Stimulated activated CD8-positive, alpha-beta memory T cell treated with anti-CD3 and anti-CD28 coated beads, Interleukin-15, amount 100 ng/mL, for 24 hours (primary cell): Measurements from ENCODE around the gene ZSWIM8.
"Not testable (repeated sequence)": the region's sequence is repeated elsewhere in the genome, so short reads cannot be mapped to it uniquely, and the experiment has no call there.

Experiments
- DNase-seq: peaks from one replicate; pipeline ENCODE4 v3.0.0-alpha.2; 2020; ENCODE audit warnings: low read depth

ZSWIM8 gene

DNA sequence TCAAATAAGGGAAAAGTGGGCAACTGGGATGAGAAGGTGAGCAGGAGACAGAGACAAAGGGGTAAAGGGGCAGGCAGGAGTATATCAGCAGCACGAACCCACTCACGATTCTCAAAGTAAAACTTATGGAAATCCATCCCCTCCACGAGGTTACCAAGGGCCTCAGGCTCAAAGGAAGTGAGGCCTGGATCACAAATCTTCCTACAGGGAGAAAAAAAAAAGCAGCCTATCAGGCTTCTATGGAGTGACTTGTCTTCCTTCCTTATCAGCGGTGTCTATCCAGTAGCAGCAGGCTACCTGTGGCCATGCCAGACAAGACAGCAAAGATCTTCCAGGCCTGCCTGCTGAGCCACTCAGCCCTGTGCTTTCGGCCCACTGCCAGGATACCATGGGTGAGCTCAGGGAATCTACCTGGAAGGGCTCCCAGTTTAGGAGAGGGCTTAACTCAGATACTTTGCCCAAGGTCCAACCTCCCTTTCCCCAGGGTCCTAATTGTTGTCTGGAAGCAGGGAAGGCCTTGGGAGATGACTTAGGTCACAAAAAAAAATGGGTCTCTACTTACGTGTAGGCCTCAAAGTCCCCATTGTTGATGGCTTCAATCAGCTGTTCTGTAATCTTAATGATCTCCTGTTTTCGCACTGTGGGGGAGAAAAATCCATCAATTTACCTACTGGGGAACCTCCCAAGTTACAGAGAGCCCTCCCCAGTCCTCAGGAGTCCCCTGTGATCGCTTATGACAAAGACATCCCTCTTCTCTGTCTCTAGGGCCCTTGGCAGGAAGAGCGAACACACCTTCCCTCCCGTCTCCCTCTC lies 31.7 kb downstream of the ZSWIM8 start:
- DNase-seq: no peak

DNA sequence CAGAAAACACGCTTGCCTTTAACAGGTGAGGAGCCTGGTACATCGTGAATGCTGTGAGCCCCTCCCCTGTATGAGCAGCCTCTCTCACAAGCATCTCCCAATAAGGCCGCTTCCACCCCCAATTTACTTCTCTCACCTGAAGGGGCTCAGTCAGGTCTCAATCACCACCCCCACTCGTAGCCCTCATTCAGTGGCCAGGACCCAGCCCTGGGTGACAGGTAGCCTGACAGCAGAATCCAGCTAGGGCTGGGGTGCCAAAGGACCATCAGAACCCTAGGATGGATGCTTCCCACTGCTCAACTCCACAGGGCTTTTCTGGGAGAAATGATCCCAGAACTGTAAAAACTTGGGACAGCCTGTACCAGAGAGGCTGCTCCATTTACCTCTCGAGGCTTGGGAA lies 32.4 kb downstream of the ZSWIM8 start:
- no peak for DNase-seq

- DNase-seq: no peak
Observed at GRCh38 chr10:73818402-73818801, 33.0 kb downstream of the ZSWIM8 start.

DNA sequence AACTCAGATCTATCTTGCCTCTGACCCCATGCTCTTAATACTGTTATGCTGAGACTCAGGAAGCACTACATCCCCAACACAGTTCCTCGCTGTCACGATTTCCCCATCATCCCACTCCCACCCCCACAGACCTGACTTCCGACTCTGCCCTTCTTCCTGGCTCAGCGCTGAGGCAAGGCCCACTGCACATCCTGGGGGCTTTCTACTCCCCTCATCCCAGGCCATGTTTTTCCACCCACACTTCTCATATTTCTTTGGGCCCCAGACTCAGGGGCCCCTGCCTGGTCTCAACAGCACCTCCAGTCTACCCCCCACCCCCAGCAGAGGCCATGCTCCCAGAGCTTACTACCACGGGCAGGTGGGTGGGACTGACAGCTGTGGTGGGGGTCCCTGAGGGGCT lies 33.7 kb downstream of the ZSWIM8 start:
- DNase-seq: no peak

DNA sequence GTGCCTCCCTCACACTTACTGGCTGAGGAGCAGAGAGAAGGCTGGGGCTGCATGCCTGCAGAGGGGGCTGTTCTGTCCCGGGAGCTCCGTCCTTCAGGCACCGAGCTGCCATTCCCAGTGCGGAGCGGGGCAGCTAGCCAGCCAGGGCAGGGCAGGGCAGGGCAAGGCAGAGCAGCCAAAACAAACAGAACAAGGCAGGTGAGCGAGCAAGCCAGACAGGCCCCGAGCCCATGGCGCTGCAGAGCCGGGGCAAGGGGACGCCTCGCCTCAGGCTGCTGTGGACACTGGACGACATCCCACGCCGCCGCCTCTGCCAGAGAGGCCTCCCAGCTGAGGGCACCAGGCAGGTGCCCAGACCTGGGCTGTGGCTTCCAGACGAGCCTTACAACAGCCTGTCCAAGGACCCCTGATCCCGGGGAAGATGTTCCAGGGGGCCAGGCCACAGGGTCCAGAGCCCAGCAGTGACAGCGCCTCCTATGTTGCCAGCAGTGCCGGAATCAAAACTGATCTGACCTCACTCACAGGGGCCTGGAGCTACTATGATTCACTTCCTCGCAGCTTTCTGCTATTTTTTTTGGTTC lies 34.2 kb downstream of the ZSWIM8 start:
- no peak for DNase-seq

GRCh38 chr10:73823391-73823790 lies 38.0 kb downstream of the ZSWIM8 start:
- no peak for DNase-seq

GRCh38 chr10:73824146-73824725 lies 38.8 kb downstream of the ZSWIM8 start:
- DNase-seq: no peak

- DNase-seq: no peak
Observed at GRCh38 chr10:73827346-73828089, 42.1 kb downstream of the ZSWIM8 start.

- no peak for DNase-seq
Observed at GRCh38 chr10:73828161-73828560, 42.8 kb downstream of the ZSWIM8 start.

DNA sequence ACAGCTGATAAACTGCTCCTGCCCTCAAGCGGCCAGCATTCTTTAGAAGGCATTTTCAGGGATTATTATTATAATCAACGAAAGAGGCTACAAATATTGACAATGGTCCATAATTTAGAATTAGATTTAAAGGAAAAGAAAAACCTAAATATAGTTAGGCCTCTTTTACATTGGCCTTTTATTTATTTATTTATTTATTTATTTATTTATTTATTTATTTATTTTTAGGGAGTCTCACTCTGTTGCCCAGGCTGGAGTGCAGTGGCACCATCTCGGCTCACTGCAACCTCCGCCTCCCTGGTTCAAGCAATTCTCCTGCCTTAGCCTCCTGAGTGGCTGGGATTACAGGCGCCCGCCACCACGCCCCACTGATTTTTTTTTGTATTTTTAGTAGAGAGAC lies 43.7 kb downstream of the ZSWIM8 start:
- not testable (repeated sequence) for DNase-seq

DNA sequence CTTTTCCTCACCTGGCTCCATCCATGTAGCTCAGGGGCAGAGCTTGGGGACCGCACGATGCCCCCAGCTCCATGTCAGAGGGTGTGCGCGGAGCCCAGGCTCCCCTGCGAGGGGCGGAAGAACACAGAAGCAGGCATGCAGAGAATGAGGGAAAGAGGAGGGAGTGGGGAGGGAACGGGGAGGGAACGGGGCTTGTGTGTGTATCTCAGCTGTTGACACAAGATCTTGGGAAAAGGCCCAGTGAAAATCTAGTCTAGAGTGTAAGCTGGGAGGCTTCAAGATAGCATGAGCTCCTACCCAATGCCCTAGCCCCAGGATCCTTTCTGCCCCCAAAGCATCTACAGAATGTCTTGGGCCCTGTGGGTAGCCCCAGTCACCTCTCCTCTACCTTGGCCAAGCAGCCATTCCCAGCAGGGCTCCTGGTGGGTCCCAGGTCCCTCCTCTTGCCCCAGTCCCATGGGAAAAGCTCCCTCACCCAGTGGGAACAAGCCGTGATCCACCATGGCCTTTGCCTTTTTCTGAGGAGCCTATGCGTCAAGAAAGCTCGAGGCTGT lies 51.1 kb downstream of the ZSWIM8 start:
- no peak for DNase-seq

GRCh38 chr10:73837072-73837471 lies 51.7 kb downstream of the ZSWIM8 start:
- no peak for DNase-seq

- DNase-seq: no peak
Observed at GRCh38 chr10:73838008-73838567, 52.7 kb downstream of the ZSWIM8 start.

DNA sequence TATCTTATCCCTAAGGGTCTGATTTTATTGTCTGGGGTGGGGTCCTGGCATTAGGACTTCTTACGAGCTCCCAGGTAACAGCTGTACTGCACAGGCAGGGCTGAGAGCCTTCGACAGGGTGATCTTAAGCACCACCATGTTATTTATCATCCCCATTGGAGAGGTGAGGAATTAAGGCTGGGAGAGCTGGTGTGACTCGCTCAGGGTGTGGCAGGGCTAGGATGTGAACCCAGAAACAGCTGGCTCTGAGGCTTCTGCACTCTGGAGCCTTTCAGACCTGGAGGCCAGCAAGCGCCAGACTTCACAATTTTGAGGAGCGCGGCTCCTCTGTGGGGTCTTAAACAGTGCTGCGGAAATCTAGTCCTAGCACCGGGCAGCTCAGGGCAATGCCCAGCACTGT lies 53.4 kb downstream of the ZSWIM8 start:
- DNase-seq: no peak

DNA sequence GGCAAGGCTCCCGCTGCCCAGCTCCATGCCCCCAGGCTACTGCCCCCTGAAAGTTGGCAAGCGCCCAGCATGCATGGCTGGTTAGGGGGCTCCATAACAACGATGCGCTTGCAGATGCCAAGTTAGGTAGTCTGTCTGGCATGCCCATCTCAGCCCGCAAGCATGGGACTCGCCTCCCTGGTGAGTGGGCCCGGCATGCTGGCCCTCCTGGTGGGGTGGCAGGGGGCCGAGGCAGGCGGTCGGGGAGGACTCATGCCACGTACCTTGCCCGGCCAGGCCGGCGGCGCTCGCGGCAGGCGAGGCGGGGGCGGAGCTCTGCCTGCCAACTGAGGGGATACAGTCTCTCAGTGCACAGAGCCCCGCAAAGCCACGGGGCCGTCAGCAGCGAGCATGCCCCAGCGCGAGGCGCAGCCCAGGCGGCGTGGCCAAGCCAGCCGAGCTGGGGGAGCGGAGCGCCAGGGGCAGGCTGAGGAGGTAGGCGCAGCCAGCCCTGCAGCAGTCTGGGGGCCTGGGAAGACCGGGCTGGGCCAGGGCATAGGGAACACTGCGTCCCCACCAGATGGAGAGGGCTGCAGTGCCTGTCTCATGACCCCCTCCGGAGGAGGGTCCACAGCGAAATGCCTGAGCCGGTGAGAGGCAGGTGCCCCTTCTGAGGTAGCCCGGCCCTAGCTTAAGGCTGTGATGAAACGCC lies 54.0 kb downstream of the ZSWIM8 start:
- DNase-seq: no peak

GRCh38 chr10:73840056-73840402 lies 54.6 kb downstream of the ZSWIM8 start:
- DNase-seq: no peak

GRCh38 chr10:73840403-73841060 lies 55.1 kb downstream of the ZSWIM8 start:
- no peak for DNase-seq

DNA sequence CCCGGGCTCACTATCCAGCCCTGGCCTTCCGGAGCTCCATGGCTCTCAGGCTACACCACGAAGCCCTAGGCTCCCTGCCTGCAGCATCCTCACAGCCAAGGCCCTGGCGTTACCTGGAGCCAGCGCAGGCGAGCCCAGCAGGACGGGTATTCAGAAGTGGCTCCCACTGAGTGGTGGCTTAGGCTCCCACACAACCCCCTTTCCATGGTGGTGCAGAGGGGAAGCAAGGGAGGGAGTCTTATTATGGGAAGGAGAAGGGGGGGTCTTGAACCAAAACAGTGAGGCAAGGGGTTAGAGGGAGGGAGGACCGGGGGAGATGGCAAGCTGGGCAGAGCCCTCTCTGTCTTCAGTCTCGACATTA lies 55.6 kb downstream of the ZSWIM8 start:
- DNase-seq: no peak

GRCh38 chr10:73841526-73842285 lies 56.3 kb downstream of the ZSWIM8 start:
- no peak for DNase-seq

- no peak for DNase-seq
Observed at GRCh38 chr10:73842349-73842748, 56.9 kb downstream of the ZSWIM8 start.
